IMR-90 (cell line): ENCODE data around the gene PLA2G4D. TPM values are rescaled to one million over a fixed set of nuclear protein-coding genes. Genes with fewer than 3 reads are reported as not detected.

ENCODE experiments used
- ATAC-seq: fragments of 200-7000 bp; cut with Tn5 transposase; 2 replicates; pipeline ENCODE4 v1.9.1; 2020; ENCODE audit warnings: low read depth, mild to moderate bottlenecking, moderate library complexity
- BruUV-seq: library from RNA; stranded (reverse); fragments of 400-500 nt; replicated peaks from 2 replicates; lab custom pipeline; 2021; lab: Mats Ljungman, UMichigan
- CTCF ChIA-PET: fragments of 300-600 bp; formaldehyde crosslinking; extraction: SDS; loops from one replicate; lab custom pipeline; 2021; ENCODE audit warnings: antibody characterized with exemption; lab: Yijun Ruan, JAX
- POLR2A ChIA-PET: fragments of 300-600 bp; sonication (Branson Sonifier 250); formaldehyde crosslinking; loops from one replicate; lab custom pipeline; 2022; ENCODE audit warnings: antibody characterized with exemption; ENCODE audit not compliant: unreplicated experiment; lab: Charles Lee
- DNase-seq: peaks from one replicate; pipeline ENCODE4 v3.0.0; 2013
- H2AFZ ChIP-seq: replicated peaks from 2 replicates; pipeline ENCODE3; 2013; ENCODE audit warnings: low read length, mild to moderate bottlenecking; ENCODE audit not compliant: poor library complexity
- H2AK5ac ChIP-seq: 2 replicates; pipeline ENCODE4 v1.6.1; 2013; ENCODE audit warnings: low read depth, low read length, inconsistent platforms
- H2AK9ac ChIP-seq: replicated peaks from 2 replicates; pipeline ENCODE3; 2013; ENCODE audit warnings: mild to moderate bottlenecking, low read depth, low read length, moderate library complexity; ENCODE audit not compliant: poor library complexity
- H2BK120ac ChIP-seq: 2 replicates; pipeline ENCODE4 v1.6.1; 2013; ENCODE audit warnings: low read depth, low read length, inconsistent platforms
- H2BK15ac ChIP-seq: 3 replicates; pipeline ENCODE4 v1.6.1; 2013; ENCODE audit warnings: low read depth, low read length, inconsistent platforms
- H2BK20ac ChIP-seq: 2 replicates; pipeline ENCODE4 v1.6.1; 2013; ENCODE audit warnings: low read depth, mild to moderate bottlenecking, inconsistent platforms, low read length, moderate library complexity
- H2BK5ac ChIP-seq: 2 replicates; pipeline ENCODE4 v1.6.1; 2013; ENCODE audit warnings: mild to moderate bottlenecking, low read depth, low read length, inconsistent platforms; ENCODE audit not compliant: poor library complexity, severe bottlenecking
- H3K14ac ChIP-seq: replicated peaks from 2 replicates; pipeline ENCODE4 v1.6.1; 2013; ENCODE audit warnings: low read depth, low read length, inconsistent platforms
- H3K18ac ChIP-seq: 2 replicates; pipeline ENCODE4 v1.6.1; 2013; ENCODE audit warnings: low read depth, low read length, control low read depth
- H3K23ac ChIP-seq: 2 replicates; pipeline ENCODE4 v1.6.1; 2013; ENCODE audit warnings: low read depth, low read length, inconsistent platforms
- H3K27ac ChIP-seq: 2 replicates; pipeline ENCODE4 v1.5.1; 2013; ENCODE audit warnings: mild to moderate bottlenecking, control low read depth, low read length; ENCODE audit not compliant: insufficient read depth
- H3K27me3 ChIP-seq: 2 replicates; pipeline ENCODE4 v1.6.1; 2013; ENCODE audit warnings: low read length; ENCODE audit not compliant: control insufficient read depth, insufficient read depth
- H3K36me3 ChIP-seq: 2 replicates; pipeline ENCODE4 v1.6.1; 2013; ENCODE audit warnings: low read length, mixed read lengths; ENCODE audit not compliant: control insufficient read depth, insufficient read depth
- H3K4ac ChIP-seq: 2 replicates; pipeline ENCODE4 v1.6.1; 2013; ENCODE audit warnings: low read depth, low read length, inconsistent platforms
- H3K4me1 ChIP-seq: 2 replicates; pipeline ENCODE4 v1.6.1; 2013; ENCODE audit warnings: low read length, mixed read lengths; ENCODE audit not compliant: control insufficient read depth, insufficient read depth
- H3K4me2 ChIP-seq: 2 replicates; pipeline ENCODE4 v1.6.1; 2013; ENCODE audit warnings: low read depth, mild to moderate bottlenecking, control low read depth, low read length, moderate library complexity
- H3K4me3 ChIP-seq: 2 replicates; pipeline ENCODE4 v1.5.1; 2013; ENCODE audit warnings: low read depth, mild to moderate bottlenecking, control low read depth, low read length, moderate library complexity; ENCODE audit not compliant: insufficient read depth
- H3K56ac ChIP-seq: 2 replicates; pipeline ENCODE4 v1.6.1; 2013; ENCODE audit warnings: low read length, inconsistent platforms; ENCODE audit not compliant: insufficient read depth; ENCODE audit errors: extremely low read depth
- H3K79me1 ChIP-seq, 2 experiments: 2 replicates each; pipeline ENCODE4 v1.6.1; 2013; ENCODE audit warnings: low read length in 2 of 2, inconsistent platforms in 1 of 2, low read depth in 1 of 2
- H3K9ac ChIP-seq: 2 replicates; pipeline ENCODE4 v1.6.1; 2013; ENCODE audit warnings: low read depth, low read length, control low read depth
- H3K9me1 ChIP-seq: 2 replicates; pipeline ENCODE4 v1.6.1; 2013; ENCODE audit warnings: low read length, inconsistent platforms; ENCODE audit not compliant: insufficient read depth
- H3K9me3 ChIP-seq: 2 replicates; pipeline ENCODE4 v1.6.1; 2013; ENCODE audit warnings: low read length; ENCODE audit not compliant: control insufficient read depth, insufficient read depth
- H4K20me1 ChIP-seq: 2 replicates; pipeline ENCODE4 v1.6.1; 2013; ENCODE audit warnings: low read length, inconsistent platforms; ENCODE audit not compliant: insufficient read depth
- H4K5ac ChIP-seq: 2 replicates; pipeline ENCODE4 v1.6.1; 2013; ENCODE audit warnings: mild to moderate bottlenecking, low read depth, low read length, control low read depth
- H4K8ac ChIP-seq, 2 experiments: 2 replicates each; pipeline ENCODE4 v1.6.1; 2013; ENCODE audit warnings: low read depth in 2 of 2, low read length in 2 of 2, control low read depth in 1 of 2, inconsistent platforms in 1 of 2
- H4K91ac ChIP-seq: 2 replicates; pipeline ENCODE4 v1.6.1; 2013; ENCODE audit warnings: low read depth, low read length, inconsistent platforms; ENCODE audit not compliant: insufficient read depth
- BHLHE40 ChIP-seq: fragments of 150-350 bp; IDR thresholded peaks from 2 replicates; pipeline ENCODE4 v1.6.1; 2016; ENCODE audit warnings: mild to moderate bottlenecking, low read depth, low read length
- CEBPB ChIP-seq: IDR thresholded peaks from 2 replicates; pipeline ENCODE4 v1.6.1; 2012; ENCODE audit warnings: low read depth, low read length, improper control_type of control experiment
- CTCF ChIP-seq: conservative IDR thresholded peaks from 2 replicates; pipeline ENCODE4 v1.5.1; 2012; ENCODE audit warnings: mild to moderate bottlenecking, low read depth, low read length, improper control_type of control experiment
- ELK1 ChIP-seq: fragments of 150-350 bp; IDR thresholded peaks from 2 replicates; pipeline ENCODE4 v1.6.1; 2016; ENCODE audit warnings: low read depth, mild to moderate bottlenecking, low read length, moderate library complexity, borderline replicate concordance
- FOS ChIP-seq: fragments of 150-350 bp; IDR thresholded peaks from 2 replicates; pipeline ENCODE4 v1.6.1; 2016; ENCODE audit warnings: low read depth, low read length
- MAZ ChIP-seq: IDR thresholded peaks from 2 replicates; pipeline ENCODE4 v1.6.1; 2012; ENCODE audit warnings: low read depth, mild to moderate bottlenecking, low read length, improper control_type of control experiment, moderate library complexity, borderline replicate concordance
- MXI1 ChIP-seq: IDR thresholded peaks from 2 replicates; pipeline ENCODE4 v1.6.1; 2012; ENCODE audit warnings: low read depth, mild to moderate bottlenecking, low read length, moderate library complexity, borderline replicate concordance
- NFE2L2 ChIP-seq: fragments of 150-350 bp; IDR thresholded peaks from 2 replicates; pipeline ENCODE4 v1.6.1; 2016; ENCODE audit warnings: low read depth, mild to moderate bottlenecking, low read length
- POLR2A ChIP-seq: IDR thresholded peaks from 2 replicates; pipeline ENCODE4 v1.6.1; 2012; ENCODE audit warnings: mild to moderate bottlenecking, low read depth, low read length
- RAD21 ChIP-seq: IDR thresholded peaks from 2 replicates; pipeline ENCODE4 v1.6.1; 2012; ENCODE audit warnings: low read length, improper control_type of control experiment
- RCOR1 ChIP-seq: IDR thresholded peaks from 2 replicates; pipeline ENCODE4 v1.6.1; 2012; ENCODE audit warnings: mild to moderate bottlenecking, low read length, improper control_type of control experiment; ENCODE audit not compliant: insufficient replicate concordance
- USF2 ChIP-seq: fragments of 150-350 bp; IDR thresholded peaks from 2 replicates; pipeline ENCODE4 v1.6.1; 2017; ENCODE audit warnings: mild to moderate bottlenecking, antibody characterized with exemption, low read length, low read depth
- WGBS, 2 experiments: methylation state at CpG; one replicate each; pipeline versions ENCODE4 v1.1.5 to v1.1.7; 2013; ENCODE audit warnings: missing lambda C conversion rate in 2 of 2; ENCODE audit not compliant: insufficient read length in 1 of 2; ENCODE audit errors: extremely low coverage in 2 of 2; 5-methylcytosine and 5-hydroxymethylcytosine counted together
- dilution Hi-C: fragments of 300-500 bp; cut with HindIII; formaldehyde crosslinking; loops from one replicate; pipeline ENCODE4 v1.14.3; 2018; ENCODE audit warnings: low sequenced_read_pairs; ENCODE audit not compliant: unreplicated experiment
- in situ Hi-C: fragments of 300-500 bp; cut with MboI; formaldehyde crosslinking; loops from 3 replicates; pipeline ENCODE4 v1.14.3; 2019; ENCODE audit warnings: low sequenced_read_pairs, inconsistent platforms, mixed read lengths
- intact Hi-C: fragments of 100-400 bp; cut with micrococcal nuclease; formaldehyde crosslinking; loops from 2 replicates; pipeline ENCODE4 v1.10.0; 2022
- polyA plus RNA-seq, 3 experiments: library from polyadenylated mRNA; depleted of rRNA; stranded (reverse); fragments of >200 nt; gene quantifications; 2 replicates each; pipeline ENCODE4 v1.2.3, GENCODE V29; 2012; ENCODE audit warnings: low replicate concordance in 1 of 3
- total RNA-seq: library from RNA; depleted of rRNA; stranded (reverse); fragments of >200 nt; gene quantifications from 2 replicates; pipeline ENCODE4 v1.2.3, GENCODE V29; 2012

PLA2G4D gene
- total and polyA plus RNA-seq, 2 of the 4 experiments (the other 2 are of a cell fraction), result not detected

GRCh38 chr15:42141795-42142667, 47.7 kb upstream of the PLA2G4D start (continued):
- no peak for TF ChIP-seq MAZ

- dilution Hi-C loops, result no loop called here
- Histone ChIP-seq H3K9ac (no peak overlapping the region), H3K4ac (no peak overlapping the region), H3K4me3 (no peak overlapping the region), H3K27ac (no peak overlapping the region), H4K5ac (no peak overlapping the region), H2AK5ac (no peak overlapping the region), H3K4me2 (no peak overlapping the region), H3K56ac (no peak overlapping the region), H3K9me3 (peaks cover 3% of the 10 kb centered on the region; the same call in 1 of the 2 replicates), H3K36me3 (no peaks in the 10 kb centered on the region), H3K14ac (no peak overlapping the region), H4K20me1 (no peaks in the 10 kb centered on the region; the same call in 1 of the 2 replicates), H2BK15ac (no peak overlapping the region), H3K9me1 (no peaks in the 10 kb centered on the region), H3K79me1 (no peaks in the 10 kb centered on the region), H4K91ac (no peak overlapping the region), H2BK120ac (no peak overlapping the region), H3K18ac (no peak overlapping the region), H3K23ac (no peak overlapping the region), H2AK9ac (no peak overlapping the region), H2AFZ (no peak overlapping the region), H3K4me1 (no peaks in the 10 kb centered on the region), H2BK5ac (no peak overlapping the region), H4K8ac (no peak overlapping the region), H3K27me3 (peaks cover 62% of the 10 kb centered on the region), H2BK20ac (no peak overlapping the region)
- ChIA-PET CTCF (no interaction called here), POLR2A (no interaction called here)
- WGBS, 2 experiments, result 81% methylated on average over 3 of the region's 7 CpGs; no CpG with 5 or more reads in 1 of the 2 experiments
- in situ Hi-C loops, result no loop called here
- intact Hi-C loops, result no loop called here
- no TSS peak for BruUV-seq
- no peak for ATAC-seq
- DNase-seq, result no peak
- TF ChIP-seq MAZ (no peak), USF2 (no peak), NFE2L2 (no peak), CEBPB (no peak), ELK1 (no peak), MXI1 (no peak), POLR2A (no peak), FOS (no peak), RAD21 (no peak), BHLHE40 (no peak), CTCF (no peak), RCOR1 (no peak)
Measured at GRCh38 chr15:42141246-42141645, 46.9 kb upstream of the PLA2G4D start.
